Fibroblast of lung (primary cell): Measurements from ENCODE around the gene CCDC57. TPM values are rescaled to one million over a fixed set of nuclear protein-coding genes. Genes with fewer than 3 reads are reported as not detected.

Experiments
- DNase-seq, 2 donors: peaks; one replicate each; pipeline versions ENCODE4 v3.0.0 to v3.0.0-alpha.2; 2010; ENCODE audit warnings: low read depth in 2 of 2
- H2AFZ ChIP-seq: 2 replicates; pipeline ENCODE4 v1.5.1; 2012; ENCODE audit warnings: low read length, control low read depth, inconsistent platforms
- H3K27ac ChIP-seq: 2 replicates; pipeline ENCODE4 v1.5.1; 2011; ENCODE audit warnings: low read length, control low read depth; ENCODE audit not compliant: insufficient read depth
- H3K27me3 ChIP-seq: 2 replicates; pipeline ENCODE4 v1.5.1; 2011; ENCODE audit warnings: mild to moderate bottlenecking, low read length; ENCODE audit not compliant: control insufficient read depth, insufficient read depth
- H3K36me3 ChIP-seq: 2 replicates; pipeline ENCODE4 v1.5.1; 2011; ENCODE audit warnings: low read length; ENCODE audit not compliant: control insufficient read depth, insufficient read depth
- H3K4me1 ChIP-seq: 2 replicates; pipeline ENCODE4 v1.5.1; 2011; ENCODE audit warnings: low read length; ENCODE audit not compliant: control insufficient read depth, insufficient read depth; ENCODE audit errors: extremely low read depth
- H3K4me2 ChIP-seq: 2 replicates; pipeline ENCODE4 v1.5.1; 2011; ENCODE audit warnings: low read length, control low read depth; ENCODE audit not compliant: insufficient read depth; ENCODE audit errors: extremely low read depth
- H3K4me3 ChIP-seq, 4 experiments: fragments of 200-600 bp in 1 of 4; sonication (generic) in 1 of 4; replicated peaks in 1 of 4; 2 replicates each; pipeline ENCODE4 v1.5.1; 2011 to 2016; ENCODE audit warnings: low read length in 4 of 4, low read depth in 3 of 4, mild to moderate bottlenecking in 3 of 4, control low read depth in 2 of 4, inconsistent platforms in 1 of 4, mixed read lengths in 1 of 4; ENCODE audit not compliant: insufficient read depth in 1 of 4; ENCODE audit errors: control extremely low read depth in 1 of 4
- H3K79me2 ChIP-seq: 2 replicates; pipeline ENCODE4 v1.5.1; 2012; ENCODE audit warnings: mild to moderate bottlenecking, low read length, inconsistent platforms; ENCODE audit not compliant: control insufficient read depth, insufficient read depth
- H3K9ac ChIP-seq: 2 replicates; pipeline ENCODE4 v1.5.1; 2011; ENCODE audit warnings: mild to moderate bottlenecking, low read length, control low read depth; ENCODE audit not compliant: insufficient read depth
- H3K9me3 ChIP-seq: 2 replicates; pipeline ENCODE4 v1.5.1; 2012; ENCODE audit warnings: low read depth, low read length; ENCODE audit not compliant: control insufficient read depth, insufficient read depth
- H4K20me1 ChIP-seq: 2 replicates; pipeline ENCODE4 v1.5.1; 2011; ENCODE audit warnings: low read length; ENCODE audit not compliant: control insufficient read depth, insufficient read depth; ENCODE audit errors: extremely low read depth
- EZH2 ChIP-seq: IDR thresholded peaks from 2 replicates; pipeline ENCODE4 v1.5.1; 2012; ENCODE audit warnings: low read length, control low read depth, mild to moderate bottlenecking; ENCODE audit errors: missing control alignments
- polyA plus RNA-seq, 2 donors: library from polyadenylated mRNA; depleted of rRNA in 1 of 2; stranded (reverse) in 1 of 2; unstranded in 1 of 2; fragments of >200 nt; gene quantifications; 2 replicates each; pipeline ENCODE4 v1.2.1, GENCODE V29; 2011 to 2012; ENCODE audit warnings: missing spikeins in 1 of 2
- total RNA-seq: library from RNA; depleted of rRNA; stranded (reverse); fragments of >200 nt; gene quantifications from 2 replicates; pipeline ENCODE4 v1.2.1, GENCODE V29; 2014
- TF ChIP-seq, protein P1 (sequence below), 2 donors: IDR thresholded peaks in 1 of 2; conservative IDR thresholded peaks in 1 of 2; 1 replicate in 1 of 2; 2 replicates in 1 of 2; pipeline ENCODE4 v1.5.1; 2011 to 2012; ENCODE audit warnings: low read length in 2 of 2, control low read depth in 1 of 2, inconsistent platforms in 1 of 2, low read depth in 1 of 2, mild to moderate bottlenecking in 1 of 2

CCDC57 gene
- total and polyA plus RNA-seq, 2 donors (not counting 1 experiment from before 2014, with no cell fraction given), result 7.1 to 10.1 TPM

DNA sequence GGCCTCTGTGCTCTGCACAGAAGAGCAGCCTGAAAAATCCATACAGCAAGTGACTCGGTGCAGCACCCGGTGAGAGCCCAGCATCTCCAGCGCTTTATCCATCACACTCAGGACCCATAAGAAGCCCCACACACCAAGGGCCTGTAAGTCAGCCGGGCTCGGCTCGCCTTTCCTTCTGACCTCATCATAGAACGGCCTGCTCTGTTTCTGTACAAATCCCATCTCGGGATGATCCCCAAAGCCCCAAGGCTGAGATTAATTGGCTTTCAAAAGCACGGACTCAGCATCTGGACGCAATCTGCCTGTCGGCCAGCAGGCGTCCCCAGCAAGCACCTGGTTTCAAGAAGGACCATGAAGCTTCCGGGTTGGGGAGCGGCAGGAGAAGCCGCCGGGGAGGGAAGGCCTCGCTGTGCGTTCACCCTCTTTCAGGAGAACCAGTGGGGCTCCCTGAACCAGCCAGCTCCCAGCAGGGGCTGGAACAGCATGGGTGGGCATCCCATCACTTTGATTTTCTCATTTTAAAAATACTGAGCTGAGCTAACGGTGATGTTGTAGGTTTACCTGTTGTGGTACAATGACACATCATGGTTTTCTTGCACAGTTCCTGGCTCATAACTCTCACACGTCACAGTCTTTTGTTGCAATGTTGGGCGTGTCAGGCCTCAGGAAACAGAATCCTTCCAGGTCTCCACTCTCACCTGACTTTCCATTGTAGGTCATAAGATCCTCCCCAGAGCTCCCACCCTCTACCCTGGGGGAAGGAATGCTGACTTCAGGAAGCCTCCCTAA lies 6.7 kb downstream of the CCDC57 start:
- no peak for TF ChIP-seq EZH2
- TF ChIP-seq, protein P1, sequence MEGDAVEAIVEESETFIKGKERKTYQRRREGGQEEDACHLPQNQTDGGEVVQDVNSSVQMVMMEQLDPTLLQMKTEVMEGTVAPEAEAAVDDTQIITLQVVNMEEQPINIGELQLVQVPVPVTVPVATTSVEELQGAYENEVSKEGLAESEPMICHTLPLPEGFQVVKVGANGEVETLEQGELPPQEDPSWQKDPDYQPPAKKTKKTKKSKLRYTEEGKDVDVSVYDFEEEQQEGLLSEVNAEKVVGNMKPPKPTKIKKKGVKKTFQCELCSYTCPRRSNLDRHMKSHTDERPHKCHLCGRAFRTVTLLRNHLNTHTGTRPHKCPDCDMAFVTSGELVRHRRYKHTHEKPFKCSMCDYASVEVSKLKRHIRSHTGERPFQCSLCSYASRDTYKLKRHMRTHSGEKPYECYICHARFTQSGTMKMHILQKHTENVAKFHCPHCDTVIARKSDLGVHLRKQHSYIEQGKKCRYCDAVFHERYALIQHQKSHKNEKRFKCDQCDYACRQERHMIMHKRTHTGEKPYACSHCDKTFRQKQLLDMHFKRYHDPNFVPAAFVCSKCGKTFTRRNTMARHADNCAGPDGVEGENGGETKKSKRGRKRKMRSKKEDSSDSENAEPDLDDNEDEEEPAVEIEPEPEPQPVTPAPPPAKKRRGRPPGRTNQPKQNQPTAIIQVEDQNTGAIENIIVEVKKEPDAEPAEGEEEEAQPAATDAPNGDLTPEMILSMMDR (conservative IDR thresholded peaks at IDR 0.05 in 1 of 2, IDR thresholded peaks at IDR 0.05 in 1 of 2; ENCODE audit: low read depth in 1 of 2, low read length in 2 of 2), result peak; percentile 76 to 87
- peak; percentile 81 to 86 for DNase-seq
- no peak overlapping the region for H3K9ac ChIP-seq
- no peaks in the 10 kb centered on the region for H3K79me2 ChIP-seq
- no peaks in the 10 kb centered on the region for H3K36me3 ChIP-seq
- peaks cover 11% of the 10 kb centered on the region for H3K4me1 ChIP-seq
- H3K4me3 ChIP-seq, result peak overlapping the region in 1 of 4 experiments; percentile 20
- H3K9me3 ChIP-seq, result no peaks in the 10 kb centered on the region
- H2AFZ ChIP-seq, result peak overlapping the region; percentile 3
- no peaks in the 10 kb centered on the region for H4K20me1 ChIP-seq
- no peaks in the 10 kb centered on the region for H3K27me3 ChIP-seq
- H3K27ac ChIP-seq, result no peak overlapping the region
- no peak overlapping the region for H3K4me2 ChIP-seq

DNA sequence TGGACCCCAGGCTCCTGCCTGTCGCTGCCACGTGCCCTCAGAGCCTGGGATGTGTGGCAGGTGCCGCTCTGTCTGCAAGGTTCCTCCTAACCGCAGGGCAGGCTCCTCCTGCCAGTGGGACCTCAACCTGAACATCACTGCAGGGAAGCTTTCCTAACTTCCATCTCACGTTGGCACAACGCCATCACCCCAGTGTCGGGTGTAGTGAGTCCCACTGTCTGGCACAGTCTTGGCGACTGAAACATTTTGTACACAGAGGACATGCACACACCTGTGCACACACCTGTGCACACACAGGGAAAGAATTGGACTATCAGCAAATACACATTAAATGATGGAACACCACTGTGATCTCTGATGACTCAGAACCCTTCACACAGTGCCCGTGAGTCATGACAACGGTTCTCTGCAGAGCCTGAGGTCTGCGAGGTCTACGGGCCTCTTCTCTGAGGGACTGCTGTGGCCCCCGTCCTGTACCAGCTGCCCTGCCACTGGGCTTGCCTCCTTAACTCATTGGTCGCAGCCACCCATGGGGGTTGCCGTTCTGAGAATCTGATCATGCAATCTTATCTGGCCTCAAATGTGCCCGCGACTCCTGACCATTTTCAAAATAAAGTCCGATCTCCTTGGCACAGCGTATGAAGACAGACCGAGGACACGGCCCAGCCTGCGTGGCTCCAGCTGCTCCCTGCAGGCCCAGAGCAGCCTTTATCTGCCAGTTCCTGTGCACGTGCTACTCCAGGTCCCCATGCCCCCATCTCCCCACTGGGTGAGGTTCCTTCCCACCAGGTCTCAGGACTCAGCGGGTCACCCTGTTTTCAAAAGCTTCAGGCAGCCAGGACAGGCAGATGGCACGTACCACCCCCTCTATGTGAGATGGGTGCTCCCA lies 7.6 kb downstream of the CCDC57 start:
- no peak overlapping the region for H3K27ac ChIP-seq
- no peak overlapping the region for H3K4me2 ChIP-seq
- DNase-seq, result peak; percentile 68 to 80
- H3K9ac ChIP-seq, result no peak overlapping the region
- no peaks in the 10 kb centered on the region for H3K79me2 ChIP-seq
- H3K9me3 ChIP-seq, result no peaks in the 10 kb centered on the region
- H3K4me1 ChIP-seq, result peaks cover 11% of the 10 kb centered on the region
- no peaks in the 10 kb centered on the region for H3K27me3 ChIP-seq
- no peak overlapping the region for H3K4me3 ChIP-seq
- H3K36me3 ChIP-seq, result no peaks in the 10 kb centered on the region
- TF ChIP-seq EZH2, result no peak
- TF ChIP-seq, protein P1 (conservative IDR thresholded peaks at IDR 0.05 in 1 of 2, IDR thresholded peaks at IDR 0.05 in 1 of 2; ENCODE audit: low read depth in 1 of 2, low read length in 2 of 2), result no peak
- H4K20me1 ChIP-seq, result no peaks in the 10 kb centered on the region
- H2AFZ ChIP-seq, result no peak overlapping the region

DNA sequence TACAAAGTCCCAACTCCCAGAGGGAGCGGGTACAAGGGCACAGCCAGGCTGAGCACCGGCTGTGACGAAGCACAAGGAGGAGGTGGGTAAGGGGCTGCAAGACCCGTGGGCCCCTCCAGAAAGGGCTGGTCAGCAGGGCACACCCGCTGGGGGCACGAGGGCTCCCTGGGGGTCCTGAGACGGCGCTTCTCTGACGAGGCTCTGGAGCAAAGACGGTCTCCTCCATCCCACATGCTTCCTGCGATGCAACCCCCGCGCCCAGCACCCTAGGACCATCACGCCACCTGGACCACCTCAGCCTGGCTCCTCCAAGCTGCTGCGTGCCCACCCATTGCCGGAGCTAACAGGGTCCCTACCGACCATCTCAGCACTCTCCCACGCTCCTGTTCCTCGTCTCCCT lies 8.7 kb downstream of the CCDC57 start:
- Histone ChIP-seq H2AFZ (no peak overlapping the region), H3K4me2 (no peak overlapping the region), H3K27me3 (no peaks in the 10 kb centered on the region), H3K36me3 (peaks cover 2% of the 10 kb centered on the region), H3K27ac (no peak overlapping the region), H3K4me1 (peaks cover 11% of the 10 kb centered on the region), H4K20me1 (no peaks in the 10 kb centered on the region), H3K9ac (no peak overlapping the region), H3K4me3 (no peak overlapping the region), H3K9me3 (no peaks in the 10 kb centered on the region), H3K79me2 (no peaks in the 10 kb centered on the region)
- DNase-seq, result no peak
- no peak for TF ChIP-seq EZH2
- TF ChIP-seq, protein P1 (conservative IDR thresholded peaks at IDR 0.05 in 1 of 2, IDR thresholded peaks at IDR 0.05 in 1 of 2; ENCODE audit: low read depth in 1 of 2, low read length in 2 of 2), result no peak
